GM12878 (cell line): Measurements from ENCODE around the gene AGXT. TPM values are rescaled to one million over a fixed set of nuclear protein-coding genes. Genes with fewer than 3 reads are reported as not detected.

Experiments
- ATAC-seq: fragments of 200-7000 bp; cut with Tn5 transposase; 3 replicates; pipeline ENCODE4 v1.9.1; 2020; ENCODE audit warnings: mild to moderate bottlenecking, moderate library complexity
- BruUV-seq: library from RNA; stranded (reverse); fragments of 400-500 nt; replicated peaks from 2 replicates; lab custom pipeline; 2021; lab: Mats Ljungman, UMichigan
- CTCF ChIA-PET: fragments of 300-600 bp; sonication (Branson Sonifier 250); formaldehyde crosslinking; extraction: SDS; loops from one replicate; lab custom pipeline; 2021; ENCODE audit warnings: inconsistent platforms; lab: Yijun Ruan, JAX
- POLR2A ChIA-PET: fragments of 350-600 bp; formaldehyde crosslinking; extraction: SDS; loops from one replicate; lab custom pipeline; 2021; ENCODE audit warnings: inconsistent platforms; lab: Charles Lee
- RAD21 ChIA-PET: fragments of 300-600 bp; sonication (Branson Sonifier 250); formaldehyde crosslinking; loops from one replicate; lab custom pipeline; 2023; ENCODE audit warnings: antibody characterized with exemption; ENCODE audit not compliant: unreplicated experiment; lab: Charles Lee
- SMC1A ChIA-PET: fragments of 300-600 bp; sonication (Branson Sonifier 250); formaldehyde crosslinking; loops from one replicate; lab custom pipeline; 2023; ENCODE audit not compliant: unreplicated experiment, uncharacterized antibody; lab: Charles Lee
- DNase-seq: peaks from one replicate; pipeline ENCODE4 v3.0.0-alpha.2; 2011; ENCODE audit warnings: low read depth, low spot score
- FAIRE-seq: peaks from 3 replicates; lab custom pipeline; 2011; peaks lifted over from hg19 to GRCh38; lab: Jason Lieb, UNC
- H2AFZ ChIP-seq: 2 replicates; pipeline ENCODE4 v1.6.0; 2011; ENCODE audit warnings: low read depth, low read length, control low read depth; ENCODE audit not compliant: control insufficient read depth
- H3K27ac ChIP-seq: 2 replicates; pipeline ENCODE4 v1.5.1; 2011; ENCODE audit warnings: control low read depth; ENCODE audit not compliant: control insufficient read depth, insufficient read depth
- H3K27me3 ChIP-seq, 2 experiments: replicated peaks in 1 of 2; 2 replicates each; pipeline versions ENCODE4 v1.6.0 to v1.6.1; 2011; ENCODE audit warnings: low read length in 1 of 2; ENCODE audit not compliant: control insufficient read depth in 2 of 2, insufficient read depth in 2 of 2
- H3K36me3 ChIP-seq, 2 experiments: 2 replicates each; pipeline ENCODE4 v1.5.1; 2011; ENCODE audit warnings: low read length in 1 of 2; ENCODE audit not compliant: control insufficient read depth in 2 of 2, insufficient read depth in 2 of 2
- H3K4me1 ChIP-seq: 2 replicates; pipeline ENCODE4 v1.6.1; 2011; ENCODE audit warnings: mild to moderate bottlenecking, low read length, moderate library complexity, mixed read lengths; ENCODE audit not compliant: control insufficient read depth, insufficient read depth
- H3K4me2 ChIP-seq: 2 replicates; pipeline ENCODE4 v1.6.0; 2011; ENCODE audit warnings: control low read depth; ENCODE audit not compliant: control insufficient read depth, insufficient read depth
- H3K4me3 ChIP-seq: fragments of 200-600 bp; sonication (generic); 2 replicates; pipeline ENCODE4 v1.5.1; 2016
- H3K79me2 ChIP-seq: 2 replicates; pipeline ENCODE4 v1.6.0; 2011; ENCODE audit warnings: low read length; ENCODE audit not compliant: control insufficient read depth, insufficient read depth
- H3K9ac ChIP-seq: 2 replicates; pipeline ENCODE4 v1.8.0; 2011; ENCODE audit warnings: low read length, control low read depth, mixed read lengths; ENCODE audit not compliant: control insufficient read depth, insufficient read depth
- H3K9me3 ChIP-seq: replicated peaks from 3 replicates; pipeline ENCODE4 v1.5.1; 2011; ENCODE audit warnings: mild to moderate bottlenecking, low read length; ENCODE audit not compliant: control insufficient read depth, insufficient read depth
- H4K20me1 ChIP-seq: 2 replicates; pipeline ENCODE4 v1.6.0; 2011; ENCODE audit not compliant: control insufficient read depth, insufficient read depth
- EGR1 ChIP-seq, 2 experiments: IDR thresholded peaks; 1 replicate in 1 of 2; 2 replicates in 1 of 2; pipeline ENCODE4 v1.6.1; 2011 to 2012; ENCODE audit warnings: low read depth in 2 of 2, low read length in 2 of 2, borderline replicate concordance in 1 of 2, mild to moderate bottlenecking in 1 of 2, moderate library complexity in 1 of 2
- GABPA ChIP-seq: IDR thresholded peaks from 2 replicates; pipeline ENCODE4 v1.6.1; 2014; ENCODE audit warnings: antibody characterized with exemption, low read depth, mild to moderate bottlenecking, inconsistent platforms
- LARP7 ChIP-seq: fragments of 450-650 bp; IDR thresholded peaks from 2 replicates; pipeline ENCODE4 v1.6.1; 2017; ENCODE audit warnings: mild to moderate bottlenecking
- TCF3 ChIP-seq: IDR thresholded peaks from 2 replicates; pipeline ENCODE4 v1.6.1; 2012; ENCODE audit warnings: low read depth, mild to moderate bottlenecking, low read length, borderline replicate concordance; ENCODE audit not compliant: insufficient read depth
- TCF7 ChIP-seq: IDR thresholded peaks from 2 replicates; pipeline ENCODE4 v1.6.1; 2014; ENCODE audit warnings: antibody characterized with exemption, borderline replicate concordance
- ZNF207 ChIP-seq: fragments of 450-650 bp; IDR thresholded peaks from 2 replicates; pipeline ENCODE4 v1.6.1; 2014; ENCODE audit warnings: antibody characterized with exemption, mild to moderate bottlenecking, borderline replicate concordance
- ZNF24 ChIP-seq: fragments of 450-650 bp; IDR thresholded peaks from 2 replicates; pipeline ENCODE4 v1.6.1; 2017; ENCODE audit warnings: antibody characterized with exemption, mild to moderate bottlenecking
- ZNF384 ChIP-seq: IDR thresholded peaks from 2 replicates; pipeline ENCODE4 v1.6.1; 2012; ENCODE audit warnings: low read depth, mild to moderate bottlenecking, low read length, improper control_type of control experiment, borderline replicate concordance
- WGBS: methylation state at CpG from one replicate; pipeline ENCODE4 v1.1.6; 2016; ENCODE audit warnings: low lambda C conversion rate; ENCODE audit not compliant: insufficient replicate concordance, insufficient coverage; ENCODE audit errors: missing lambda C conversion rate; 5-methylcytosine and 5-hydroxymethylcytosine counted together
- in situ Hi-C: fragments of 300-500 bp; cut with MboI; formaldehyde crosslinking; loops from 9 replicates; pipeline ENCODE4 v1.14.3; 2018; ENCODE audit warnings: mixed read lengths
- intact Hi-C: fragments of 100-400 bp; cut with micrococcal nuclease; formaldehyde crosslinking; loops from one replicate; pipeline ENCODE4 v1.14.2; 2022; ENCODE audit not compliant: unreplicated experiment
- polyA plus RNA-seq, 11 experiments: library from polyadenylated mRNA; depleted of rRNA in 4 of 11; unstranded in 6 of 11; stranded (reverse) in 5 of 11; fragments of >200 nt; fragmentation: Nextera tagmentation in 4 of 11; fragmentation: Illumina TruSeq in 1 of 11; extraction: Ambion mirVana in 4 of 11; extraction: Trizol in 1 of 11; gene quantifications; 1 replicate in 1 of 11; 2 replicates in 10 of 11; pipeline versions ENCODE4 v1.2.1 to v1.2.3, GENCODE V29; 2011 to 2016; ENCODE audit warnings: inconsistent platforms in 2 of 11, missing spikeins in 2 of 11, low read depth in 1 of 11
- total RNA-seq, 4 experiments: library from RNA; depleted of rRNA in 3 of 4; stranded (reverse); fragments of >200 nt in 3 of 4; fragmentation: Illumina TruSeq in 1 of 4; extraction: Trizol in 1 of 4; gene quantifications; 2 replicates each; pipeline versions ENCODE4 v1.2.1 to v1.2.3, GENCODE V29; 2013 to 2021

The AGXT gene
- total and polyA plus RNA-seq, 10 of the 15 experiments (the other 5 are each of a cell fraction or from before 2014, with no cell fraction given): 0.18 TPM; not detected in 9

- Histone ChIP-seq H3K27me3 (no peaks in the 10 kb centered on the region; a peak in 1 of 4 replicates), H3K79me2 (no peaks in the 10 kb centered on the region), H2AFZ (no peak overlapping the region), H3K27ac (no peak overlapping the region), H3K36me3 (no peaks in the 10 kb centered on the region), H3K4me1 (no peaks in the 10 kb centered on the region), H3K9ac (no peak overlapping the region), H3K4me3 (no peak overlapping the region), H4K20me1 (no peaks in the 10 kb centered on the region), H3K9me3 (no peaks in the 10 kb centered on the region), H3K4me2 (no peak overlapping the region)
- ATAC-seq (no peak), DNase-seq (no peak), FAIRE-seq (no peak)
- POLR2A ChIA-PET: no interaction called here
- TF ChIP-seq TCF3: no peak
- no peak for TF ChIP-seq GABPA
- TF ChIP-seq ZNF384: no peak
- no peak for TF ChIP-seq ZNF207
- TF ChIP-seq ZNF24: no peak
- no peak for TF ChIP-seq EGR1 (IDR thresholded peaks at IDR 0.05; ENCODE audit: borderline replicate concordance in 1 of 2, low read depth in 2 of 2, low read length in 2 of 2)
- TF ChIP-seq TCF7: no peak
- TF ChIP-seq LARP7: no peak
- in situ Hi-C loops: no loop called here
- CTCF ChIA-PET: no interaction called here
- SMC1A ChIA-PET: no interaction called here
- RAD21 ChIA-PET: no interaction called here
- intact Hi-C loops: no loop called here
- 42% methylated on average over 11 of the region's 11 CpGs for WGBS
- BruUV-seq: no TSS peak
Observed at GRCh38 chr2:240888890-240889573, 20.4 kb downstream of the AGXT start.
